DOHH2 (cell line): Measurements from ENCODE around the gene HTRA3.

Experiments used
- H3F3A ChIP-seq: fragments of 200-600 bp; sonication (generic), shearing (Covaris generic); 2 replicates; pipeline ENCODE4 v1.6.0; 2016; ENCODE audit warnings: antibody characterized with exemption, mild to moderate bottlenecking; ENCODE audit not compliant: control insufficient read depth, insufficient read depth
- H3K27ac ChIP-seq: fragments of 200-600 bp; sonication (generic); 2 replicates; pipeline ENCODE4 v1.5.1; 2014; ENCODE audit warnings: low read depth, mild to moderate bottlenecking, low read length, moderate library complexity
- H3K27me3 ChIP-seq: fragments of 200-600 bp; sonication (generic); 2 replicates; pipeline ENCODE4 v1.6.1; 2014; ENCODE audit warnings: mild to moderate bottlenecking, low read length, mixed read lengths; ENCODE audit not compliant: control insufficient read depth
- H3K36me3 ChIP-seq: fragments of 200-600 bp; sonication (generic); 2 replicates; pipeline ENCODE4 v1.6.1; 2014; ENCODE audit warnings: mild to moderate bottlenecking, low read length, moderate library complexity, mixed read lengths; ENCODE audit not compliant: control insufficient read depth
- H3K4me1 ChIP-seq: fragments of 200-600 bp; sonication (generic); 2 replicates; pipeline ENCODE4 v1.6.1; 2014; ENCODE audit warnings: mild to moderate bottlenecking, low read length, mixed read lengths; ENCODE audit not compliant: control insufficient read depth
- H3K4me2 ChIP-seq: fragments of 200-600 bp; sonication (generic); 2 replicates; pipeline ENCODE4 v1.6.0; 2014; ENCODE audit warnings: mild to moderate bottlenecking, low read length, moderate library complexity
- H3K4me3 ChIP-seq: fragments of 200-600 bp; sonication (generic); 2 replicates; pipeline ENCODE4 v1.5.1; 2014; ENCODE audit warnings: mild to moderate bottlenecking, low read length, mixed read lengths
- H3K79me2 ChIP-seq: fragments of 200-600 bp; sonication (generic); 2 replicates; pipeline ENCODE4 v1.6.1; 2014; ENCODE audit warnings: mild to moderate bottlenecking, low read length, mixed read lengths; ENCODE audit not compliant: control insufficient read depth
- H3K9me2 ChIP-seq: fragments of 200-600 bp; sonication (generic); replicated peaks from 2 replicates; pipeline ENCODE4 v1.6.1; 2014; ENCODE audit warnings: mild to moderate bottlenecking, low read length, mixed read lengths; ENCODE audit not compliant: control insufficient read depth
- H3K9me3 ChIP-seq: fragments of 200-600 bp; sonication (generic); 2 replicates; pipeline ENCODE4 v1.6.1; 2014; ENCODE audit warnings: antibody characterized with exemption, low read length, mixed read lengths; ENCODE audit not compliant: control insufficient read depth, insufficient read depth
- H4K20me1 ChIP-seq: fragments of 200-600 bp; sonication (generic); 2 replicates; pipeline ENCODE4 v1.6.0; 2014; ENCODE audit warnings: low read depth, mild to moderate bottlenecking, antibody characterized with exemption, low read length, moderate library complexity; ENCODE audit not compliant: control insufficient read depth, insufficient read depth
- CTCF ChIP-seq: fragments of 200-600 bp; sonication (generic); IDR thresholded peaks from one replicate; pipeline ENCODE4 v1.5.1; 2014; ENCODE audit warnings: antibody characterized with exemption, mild to moderate bottlenecking, low read depth, low read length; ENCODE audit not compliant: poor library complexity, severe bottlenecking
- EZH2phosphoT487 ChIP-seq: fragments of 200-600 bp; sonication (generic); IDR thresholded peaks from 2 replicates; pipeline ENCODE4 v1.6.1; 2017; ENCODE audit warnings: borderline replicate concordance, mild to moderate bottlenecking, antibody characterized with exemption, low read length, moderate library complexity, mixed read lengths

The HTRA3 gene

GRCh38 chr4:8252301-8253173, 17.0 kb upstream of the HTRA3 start:
- Histone ChIP-seq H3K9me3 (no peaks in the 10 kb centered on the region), H3K4me3 (no peak overlapping the region), H3K36me3 (no peaks in the 10 kb centered on the region), H4K20me1 (no peaks in the 10 kb centered on the region), H3F3A (no peaks in the 10 kb centered on the region), H3K4me2 (no peak overlapping the region), H3K79me2 (no peaks in the 10 kb centered on the region), H3K27me3 (no peaks in the 10 kb centered on the region; the same call in 1 of the 2 replicates), H3K27ac (no peak overlapping the region), H3K9me2 (no peaks in the 10 kb centered on the region), H3K4me1 (no peaks in the 10 kb centered on the region)
- TF ChIP-seq CTCF (no peak), EZH2phosphoT487 (no peak)

GRCh38 chr4:8254076-8254475, 15.5 kb upstream of the HTRA3 start:
- Histone ChIP-seq H3K4me1 (peaks cover 8% of the 10 kb centered on the region), H3K4me2 (no peak overlapping the region), H4K20me1 (no peaks in the 10 kb centered on the region), H3K9me2 (no peaks in the 10 kb centered on the region), H3K4me3 (no peak overlapping the region), H3F3A (no peaks in the 10 kb centered on the region), H3K27me3 (peaks cover 3% of the 10 kb centered on the region; the same call in 1 of the 2 replicates), H3K9me3 (no peaks in the 10 kb centered on the region), H3K36me3 (no peaks in the 10 kb centered on the region), H3K79me2 (no peaks in the 10 kb centered on the region), H3K27ac (no peak overlapping the region)
- TF ChIP-seq EZH2phosphoT487, result no peak

GRCh38 chr4:8255698-8256441, 13.7 kb upstream of the HTRA3 start:
- no peak overlapping the region for H3K4me2 ChIP-seq
- no peaks in the 10 kb centered on the region for H4K20me1 ChIP-seq
- TF ChIP-seq EZH2phosphoT487, result no peak
- TF ChIP-seq CTCF, result no peak
- no peak overlapping the region for H3K4me3 ChIP-seq
- no peaks in the 10 kb centered on the region for H3K79me2 ChIP-seq
- H3K9me3 ChIP-seq, result no peaks in the 10 kb centered on the region
- no peaks in the 10 kb centered on the region for H3K36me3 ChIP-seq
- H3F3A ChIP-seq, result no peaks in the 10 kb centered on the region
- peaks cover 8% of the 10 kb centered on the region for H3K4me1 ChIP-seq
- no peak overlapping the region for H3K27ac ChIP-seq
- H3K9me2 ChIP-seq, result no peaks in the 10 kb centered on the region
- 0 out of 2 replicates have a peak, but pooled peaks cover 3% of the 10 kb centered on the region for H3K27me3 ChIP-seq
